HCT116 (cell line): Measurements from ENCODE around the gene IGFALS. TPM values are rescaled to one million over a fixed set of nuclear protein-coding genes. Genes with fewer than 3 reads are reported as not detected.
A peak's percentile ranks its signal among the peaks of the same experiment; 100 is the strongest.

ENCODE experiments used
- ATAC-seq: fragments of 200-7000 bp; cut with Tn5 transposase; 2 replicates; pipeline ENCODE4 v1.9.1; 2020; ENCODE audit warnings: mild to moderate bottlenecking, moderate library complexity
- BruUV-seq: library from RNA; stranded (reverse); fragments of 400-500 nt; replicated peaks from 2 replicates; lab custom pipeline; 2021; lab: Mats Ljungman, UMichigan
- CTCF ChIA-PET: fragments of 300-600 bp; sonication (Branson Sonifier 250); formaldehyde crosslinking; loops from one replicate; lab custom pipeline; 2021; ENCODE audit warnings: antibody characterized with exemption; lab: Charles Lee
- POLR2A ChIA-PET: fragments of 300-600, 350-600 bp; sonication (Branson Sonifier 250); formaldehyde crosslinking; loops from one replicate; lab custom pipeline; 2021; ENCODE audit warnings: antibody characterized with exemption; lab: Charles Lee
- RAD21 ChIA-PET, 2 experiments: fragments of 300-600 bp; sonication (Branson Sonifier 250); formaldehyde crosslinking; loops; one replicate each; lab custom pipeline; 2023; ENCODE audit warnings: low total read pairs in 2 of 2; ENCODE audit not compliant: uncharacterized antibody in 2 of 2, unreplicated experiment in 2 of 2, low non-redundant PET in 1 of 2; lab: Charles Lee
- DNase-seq: peaks from one replicate; pipeline ENCODE4 v3.0.0-alpha.2; 2010; ENCODE audit warnings: low read depth, low spot score
- H2AFZ ChIP-seq: fragments of 200-600 bp; shearing (Covaris generic), sonication (generic); 2 replicates; pipeline ENCODE4 v1.6.1; 2017; ENCODE audit warnings: low read depth, mixed run types, mixed read lengths, antibody characterized with exemption, low read length; ENCODE audit not compliant: poor library complexity, severe bottlenecking
- H3K27ac ChIP-seq: 2 replicates; pipeline ENCODE4 v1.5.1; 2012; ENCODE audit warnings: low read depth, low read length
- H3K27me3 ChIP-seq: fragments of 200-600 bp; sonication (generic); 2 replicates; pipeline ENCODE4 v1.6.1; 2016; ENCODE audit warnings: mixed run types, low read length, mixed read lengths; ENCODE audit not compliant: insufficient read depth
- H3K36me3 ChIP-seq, 2 experiments: fragments of 200-500 bp in 1 of 2; fragments of 200-600 bp in 1 of 2; sonication (Bioruptor generic) in 1 of 2; sonication (generic) in 1 of 2; 2 replicates each; pipeline versions ENCODE4 v1.5.1 to v1.6.1; 2014 to 2016; ENCODE audit warnings: low read length in 2 of 2, inconsistent platforms in 1 of 2, mixed read lengths in 1 of 2, mixed run types in 1 of 2; ENCODE audit not compliant: insufficient read depth in 2 of 2, control insufficient read depth in 1 of 2
- H3K4me1 ChIP-seq, 2 experiments: fragments of 200-600 bp in 1 of 2; sonication (generic) in 1 of 2; 2 replicates each; pipeline versions ENCODE4 v1.5.1 to v1.6.1; 2012 to 2017; ENCODE audit warnings: low read length in 2 of 2, inconsistent platforms in 1 of 2, mild to moderate bottlenecking in 1 of 2, mixed read lengths in 1 of 2, mixed run types in 1 of 2, moderate library complexity in 1 of 2; ENCODE audit not compliant: insufficient read depth in 2 of 2, control insufficient read depth in 1 of 2
- H3K4me2 ChIP-seq: fragments of 200-600 bp; sonication (generic); 2 replicates; pipeline ENCODE4 v1.6.1; 2017; ENCODE audit warnings: mixed run types, low read length, mixed read lengths
- H3K4me3 ChIP-seq, 2 experiments: fragments of 200-600 bp in 1 of 2; sonication (generic) in 1 of 2; replicated peaks in 1 of 2; 2 replicates each; pipeline ENCODE4 v1.5.1; 2011 to 2016; ENCODE audit warnings: low read length in 2 of 2, control low read depth in 1 of 2, low read depth in 1 of 2, mild to moderate bottlenecking in 1 of 2, mixed read lengths in 1 of 2, mixed run types in 1 of 2
- H3K79me2 ChIP-seq: fragments of 200-600 bp; sonication (generic); 2 replicates; pipeline ENCODE4 v1.6.1; 2017; ENCODE audit warnings: mild to moderate bottlenecking, mixed run types, low read length, moderate library complexity, mixed read lengths; ENCODE audit not compliant: insufficient read depth
- H3K9ac ChIP-seq: fragments of 200-600 bp; sonication (generic); 2 replicates; pipeline ENCODE4 v1.6.1; 2016; ENCODE audit warnings: low read length, mixed read lengths
- H3K9me2 ChIP-seq: fragments of 200-600 bp; sonication (generic), shearing (Covaris generic); 2 replicates; pipeline ENCODE4 v1.6.1; 2017; ENCODE audit warnings: mixed run types, mild to moderate bottlenecking, moderate library complexity; ENCODE audit not compliant: insufficient read depth
- H3K9me3 ChIP-seq, 2 experiments: fragments of 200-500 bp in 1 of 2; fragments of 200-600 bp in 1 of 2; sonication (Bioruptor generic) in 1 of 2; sonication (generic) in 1 of 2; 2 replicates each; pipeline ENCODE4 v1.6.1; 2014 to 2017; ENCODE audit warnings: low read length in 2 of 2, mixed read lengths in 2 of 2, inconsistent platforms in 1 of 2, low read depth in 1 of 2, mild to moderate bottlenecking in 1 of 2, mixed run types in 1 of 2, moderate library complexity in 1 of 2; ENCODE audit not compliant: control insufficient read depth in 1 of 2, insufficient read depth in 1 of 2
- H4K20me1 ChIP-seq: fragments of 200-600 bp; sonication (generic), shearing (Covaris generic); 2 replicates; pipeline ENCODE4 v1.6.1; 2017; ENCODE audit warnings: mixed run types, mild to moderate bottlenecking, moderate library complexity; ENCODE audit not compliant: insufficient read depth
- ATF3 ChIP-seq: IDR thresholded peaks from 2 replicates; pipeline ENCODE4 v1.6.1; 2012
- CBX3 ChIP-seq: IDR thresholded peaks from 2 replicates; pipeline ENCODE4 v1.6.1; 2012; ENCODE audit warnings: low read depth
- CEBPB ChIP-seq: IDR thresholded peaks from 2 replicates; pipeline ENCODE4 v1.6.1; 2012; ENCODE audit warnings: low read depth
- EGR1 ChIP-seq: IDR thresholded peaks from 2 replicates; pipeline ENCODE4 v1.6.1; 2012; ENCODE audit warnings: low read depth
- ELF1 ChIP-seq: IDR thresholded peaks from 2 replicates; pipeline ENCODE4 v1.6.1; 2012; ENCODE audit warnings: low read depth, borderline replicate concordance
- EZH2 ChIP-seq: fragments of 200-600 bp; sonication (generic); IDR thresholded peaks from 2 replicates; pipeline ENCODE4 v1.6.1; 2017; ENCODE audit warnings: antibody characterized with exemption, mixed run types
- EZH2phosphoT487 ChIP-seq: fragments of 200-600 bp; IDR thresholded peaks from 2 replicates; pipeline ENCODE4 v1.6.1; 2018; ENCODE audit warnings: antibody characterized with exemption, borderline replicate concordance
- JUND ChIP-seq: IDR thresholded peaks from 2 replicates; pipeline ENCODE4 v1.6.1; 2012
- MAX ChIP-seq: IDR thresholded peaks from 2 replicates; pipeline ENCODE4 v1.6.1; 2012
- POLR2A ChIP-seq: IDR thresholded peaks from 2 replicates; pipeline ENCODE4 v1.7.0; 2011; ENCODE audit warnings: borderline replicate concordance; ENCODE audit not compliant: insufficient read depth, insufficient read length; ENCODE audit errors: extremely low read depth
- POLR2AphosphoS5 ChIP-seq: IDR thresholded peaks from 2 replicates; pipeline ENCODE4 v1.6.1; 2011; ENCODE audit warnings: mild to moderate bottlenecking, low read depth, low read length, moderate library complexity
- RAD21 ChIP-seq: IDR thresholded peaks from 2 replicates; pipeline ENCODE4 v1.6.1; 2012; ENCODE audit warnings: low read depth, mild to moderate bottlenecking
- REST ChIP-seq: IDR thresholded peaks from 2 replicates; pipeline ENCODE4 v1.6.1; 2012; ENCODE audit warnings: low read depth
- SIN3A ChIP-seq: IDR thresholded peaks from 2 replicates; pipeline ENCODE4 v1.6.1; 2012; ENCODE audit warnings: low read depth
- SP1 ChIP-seq: IDR thresholded peaks from 2 replicates; pipeline ENCODE4 v1.6.1; 2012; ENCODE audit warnings: low read depth
- SRF ChIP-seq: IDR thresholded peaks from 2 replicates; pipeline ENCODE4 v1.6.1; 2012; ENCODE audit warnings: low read depth
- TCF7L2 ChIP-seq: IDR thresholded peaks from 2 replicates; pipeline ENCODE4 v1.7.0; 2011; ENCODE audit warnings: borderline replicate concordance, inconsistent platforms; ENCODE audit not compliant: insufficient read depth, insufficient read length; ENCODE audit errors: extremely low read depth
- YY1 ChIP-seq: IDR thresholded peaks from 2 replicates; pipeline ENCODE4 v1.6.1; 2011; ENCODE audit warnings: low read length, low read depth, moderate library complexity, mild to moderate bottlenecking; ENCODE audit not compliant: insufficient replicate concordance; ENCODE audit errors: extremely low read depth
- ZBTB33 ChIP-seq: IDR thresholded peaks from 2 replicates; pipeline ENCODE4 v1.6.1; 2011; ENCODE audit warnings: mild to moderate bottlenecking, low read length, moderate library complexity; ENCODE audit not compliant: insufficient replicate concordance; ENCODE audit errors: extremely low read depth
- ZFX ChIP-seq: fragments of 450-650 bp; IDR thresholded peaks from 2 replicates; pipeline ENCODE4 v1.6.1; 2017
- ZNF274 ChIP-seq: fragments of 200-500 bp; sonication (Bioruptor generic); IDR thresholded peaks from 2 replicates; pipeline ENCODE4 v1.6.1; 2014; ENCODE audit warnings: mild to moderate bottlenecking, low read depth, low read length, inconsistent platforms
- intact Hi-C: fragments of 100-400 bp; cut with micrococcal nuclease; formaldehyde crosslinking; loops from 2 replicates; pipeline ENCODE4 v1.10.0; 2022
- total RNA-seq: library from RNA; stranded (reverse); gene quantifications from one replicate; pipeline ENCODE4 v1.2.1, GENCODE V29; 2021; ENCODE audit not compliant: unreplicated experiment

Gene IGFALS
- total RNA-seq, 1 experiment from 2014 or later: 0.10 TPM

DNA sequence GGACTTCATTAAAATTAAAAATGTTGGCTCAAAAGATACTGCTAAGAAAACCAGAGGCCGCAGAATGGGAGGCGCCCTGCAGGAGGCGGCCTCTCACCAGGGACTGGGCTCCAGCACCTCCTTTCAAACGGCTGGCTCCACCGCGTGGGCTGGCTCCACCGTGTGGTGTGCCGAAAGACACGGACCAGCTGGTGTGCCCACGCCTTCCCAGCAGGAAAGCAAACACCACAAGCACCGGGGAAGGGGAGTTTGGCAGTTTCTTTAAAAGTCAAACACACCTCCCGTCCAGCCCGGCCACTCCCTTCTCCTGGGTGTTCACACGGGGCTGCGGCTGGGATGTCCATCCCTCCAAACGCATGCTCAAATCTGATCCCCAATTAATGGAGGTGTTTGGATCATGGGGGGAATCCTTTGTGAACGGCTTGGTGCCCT lies 19.2 kb upstream of the IGFALS start:
- Histone ChIP-seq H3K36me3 (0 out of 4 replicates have a peak, but pooled peaks cover 2 to 5% of the 10 kb centered on the region in 2 experiments), H2AFZ (no peak overlapping the region), H4K20me1 (no peaks in the 10 kb centered on the region), H3K9me3 (no peaks in the 10 kb centered on the region), H3K27ac (no peak overlapping the region), H3K4me3 (no peak overlapping the region), H3K4me2 (peak overlapping the region; percentile 49), H3K27me3 (no peaks in the 10 kb centered on the region), H3K9ac (no peak overlapping the region; the same call in 1 of the 2 replicates), H3K9me2 (no peaks in the 10 kb centered on the region), H3K79me2 (no peaks in the 10 kb centered on the region), H3K4me1 (peaks cover 6 to 10% of the 10 kb centered on the region in 2 experiments; a peak in 3 of 4 replicates)
- intact Hi-C loops: no loop called here
- ATAC-seq (peak; percentile 95), DNase-seq (peak; percentile 47)
- ChIA-PET CTCF (interaction anchor here (0.6 to 1.3 kb wide), 3 partner anchors 12 to 137 kb away, joined by 3 to 4 read pairs (median 3); partner anchors contain the start of genes FAHD1 and HAGH), RAD21 (no interaction called here), POLR2A (no interaction called here)
- BruUV-seq: no TSS peak
- no peak for TF ChIP-seq EZH2
- no peak for TF ChIP-seq CEBPB
- TF ChIP-seq EZH2phosphoT487: no peak
- TF ChIP-seq REST: no peak
- TF ChIP-seq ELF1: no peak
- TF ChIP-seq POLR2AphosphoS5: 0 out of 2 replicates have a peak, but pooled peaks have one; percentile 21
- peak; percentile 87 for TF ChIP-seq RAD21
- no peak for TF ChIP-seq TCF7L2
- TF ChIP-seq MAX: peak; percentile 65; the same call in 1 of the 2 replicates
- no peak for TF ChIP-seq POLR2A
- no peak for TF ChIP-seq ZFX
- TF ChIP-seq JUND: no peak
- no peak for TF ChIP-seq ATF3
- no peak for TF ChIP-seq SP1
- peak; percentile 81 for TF ChIP-seq EGR1
- TF ChIP-seq YY1: no peak
- no peak; the same call in 1 of the 2 replicates for TF ChIP-seq SIN3A
- TF ChIP-seq ZNF274: no peak
- TF ChIP-seq CBX3: no peak
- no peak for TF ChIP-seq ZBTB33
- no peak for TF ChIP-seq SRF
